ENCODE results near the gene CCDC85B.

CCDC85B gene

DNA sequence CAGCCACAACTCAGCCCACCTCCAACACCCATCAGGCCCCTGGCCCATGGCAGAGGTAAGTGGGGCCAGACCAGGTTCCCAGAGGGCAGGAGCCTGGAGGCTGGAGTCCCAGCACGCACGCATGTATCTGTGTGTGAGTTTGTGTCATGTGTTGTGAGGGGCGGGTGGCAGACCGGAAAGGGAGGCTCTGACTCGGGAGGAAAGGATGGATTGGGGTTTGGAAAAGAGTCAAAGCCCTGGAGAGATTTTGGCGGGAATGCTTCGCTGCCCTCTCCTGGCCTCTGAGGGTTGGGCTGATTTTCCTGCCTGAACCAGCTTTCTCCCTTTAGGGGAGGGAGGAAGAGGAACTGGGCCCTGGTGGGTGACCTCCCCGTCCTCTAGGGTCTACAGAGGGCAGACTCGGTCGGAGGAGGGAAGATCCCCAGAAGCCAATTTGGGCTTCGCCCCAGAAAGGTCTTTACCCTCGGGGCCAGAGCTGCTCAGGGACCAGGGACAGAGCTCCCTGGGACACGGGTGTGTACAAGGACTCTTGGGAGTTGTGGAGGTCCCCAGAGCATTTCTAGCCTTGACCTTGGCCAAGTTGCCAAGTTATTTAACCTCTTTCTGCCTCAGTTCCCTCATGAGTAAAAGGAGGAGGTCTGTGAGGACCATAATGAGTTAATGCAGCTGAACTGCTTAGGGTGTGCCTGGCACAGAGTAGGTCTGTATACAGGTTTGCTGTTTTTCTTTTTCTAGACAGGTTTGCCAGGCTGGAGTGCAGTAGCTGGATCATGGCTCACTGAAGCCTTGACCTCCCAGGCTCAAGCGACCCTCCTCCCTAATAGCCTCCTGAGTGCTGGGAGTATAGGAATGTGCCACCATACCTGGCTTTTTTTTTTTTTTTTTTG, 21.5 kb downstream of the CCDC85B start:
- no peak for DNase-seq (ENCODE audit: low read depth in 2 of 2)

DNA sequence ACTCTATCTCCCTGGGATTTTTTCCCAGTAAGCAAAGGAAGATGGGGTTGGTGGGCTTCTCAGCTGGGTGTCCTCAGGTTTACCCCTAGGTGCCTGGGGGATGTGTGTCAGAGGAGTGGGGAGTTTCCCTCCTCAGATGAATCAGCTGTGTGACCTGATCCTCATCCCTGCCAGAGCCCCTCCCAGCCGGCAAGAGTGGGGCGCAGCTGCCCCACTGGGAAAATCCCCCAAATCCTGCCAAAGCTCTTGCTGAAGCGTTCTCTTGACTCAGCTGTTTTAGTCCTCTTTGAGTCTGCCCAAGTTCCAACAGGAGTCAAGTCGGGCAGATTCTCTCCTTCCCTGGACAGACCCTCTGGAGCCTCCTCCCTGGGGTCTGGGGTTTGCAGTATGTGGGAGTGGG, 22.4 kb downstream of the CCDC85B start:
- no peak for DNase-seq (ENCODE audit: low read depth in 2 of 2)

DNA sequence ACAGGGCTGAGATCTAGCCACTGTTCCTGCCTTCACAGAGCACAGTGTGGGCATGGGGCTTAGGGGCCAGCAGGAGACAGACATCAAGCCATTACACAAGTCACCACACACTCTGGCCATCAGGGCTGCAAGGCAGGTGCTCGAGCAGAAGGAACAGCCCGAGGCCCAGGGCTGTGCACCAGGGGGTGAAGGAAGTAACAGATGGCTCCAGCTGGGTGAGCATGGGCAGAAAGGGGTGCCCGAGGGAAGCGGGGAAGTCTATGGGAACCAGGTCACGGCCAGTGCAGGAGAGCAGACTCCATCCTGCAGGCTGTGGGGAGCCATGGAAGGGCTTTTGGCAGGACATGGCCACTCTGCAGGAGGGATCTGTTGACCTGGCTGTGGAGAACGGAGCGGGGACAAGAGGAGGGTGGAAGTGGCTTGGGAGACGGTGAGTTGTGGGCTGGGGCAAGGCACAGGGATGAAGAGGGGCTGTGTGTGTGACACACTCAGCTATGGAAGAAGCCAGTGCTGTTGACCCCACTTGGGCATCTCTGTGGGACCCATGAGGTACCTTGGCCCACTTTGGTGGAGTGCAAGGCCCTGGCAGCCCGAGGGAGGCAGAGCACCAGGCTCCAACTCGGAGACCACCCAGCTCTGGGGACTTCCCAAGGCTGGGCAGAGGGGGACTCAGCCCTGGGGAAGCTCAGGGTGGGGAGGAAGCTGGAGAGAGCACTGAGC, 24.8 kb downstream of the CCDC85B start:
- DNase-seq (ENCODE audit: low read depth in 2 of 2), result no peak

DNA sequence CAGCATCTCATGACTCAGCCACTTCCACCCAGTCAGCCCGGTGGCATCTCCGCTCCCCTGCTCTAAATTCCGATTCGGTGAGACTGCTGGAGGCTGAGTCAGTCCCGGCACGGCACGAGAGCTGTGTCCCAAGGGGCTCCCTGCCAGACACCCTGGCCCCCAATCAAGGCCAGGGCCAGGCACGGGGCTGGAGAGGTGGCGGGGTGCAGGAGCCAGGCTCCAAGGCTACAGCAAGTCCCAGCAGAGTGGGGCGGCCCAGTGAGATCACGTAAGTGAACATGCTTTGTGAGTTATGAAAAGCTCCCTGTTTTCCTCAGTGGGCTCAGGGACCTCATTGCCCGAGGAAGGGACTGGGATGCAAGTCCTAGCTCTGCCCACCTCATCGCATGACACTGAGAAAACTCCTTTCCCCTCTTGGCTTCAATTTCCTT, 25.4 kb downstream of the CCDC85B start:
- DNase-seq (ENCODE audit: low read depth in 2 of 2), result no peak

DNA sequence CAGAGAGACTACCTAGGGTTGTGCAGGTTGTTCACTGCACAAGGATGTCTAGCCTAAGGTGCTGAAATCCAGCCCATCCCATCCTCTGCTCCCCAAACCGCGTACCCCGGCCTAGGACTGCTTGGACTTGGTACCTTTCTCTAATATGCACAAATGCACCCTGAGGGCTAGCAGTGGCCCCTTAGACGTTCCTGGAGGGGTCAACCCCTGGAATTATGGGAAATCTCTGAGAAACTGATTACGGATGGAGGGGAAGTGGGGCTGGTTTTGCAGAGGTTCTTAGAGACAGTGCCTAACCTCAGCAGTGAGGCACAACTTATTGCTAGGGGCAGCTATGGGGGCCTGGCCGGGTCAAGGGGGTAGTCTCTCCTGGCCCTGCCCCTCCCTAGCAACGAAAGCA, 25.9 kb downstream of the CCDC85B start:
- DNase-seq (ENCODE audit: low read depth in 2 of 2), result no peak

DNA sequence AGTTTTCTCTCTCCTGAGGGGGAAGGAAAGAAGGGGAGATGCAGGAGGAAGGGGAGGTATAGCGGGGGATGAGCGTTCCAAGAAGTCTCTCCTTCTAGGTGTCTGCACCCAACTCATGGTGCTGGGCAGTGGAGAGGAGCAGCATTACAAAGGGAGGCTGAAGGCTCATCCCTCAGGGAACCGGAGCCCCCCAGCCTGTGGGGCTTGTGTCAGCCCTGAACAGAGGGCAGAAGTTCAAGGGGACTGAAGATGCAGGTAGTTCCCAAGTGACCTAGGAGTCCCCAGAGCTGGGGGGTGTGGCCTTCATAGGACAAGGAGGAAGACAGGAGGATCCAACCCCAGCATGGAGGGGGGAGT, 26.6 kb downstream of the CCDC85B start:
- no peak for DNase-seq (ENCODE audit: low read depth in 2 of 2)

DNA sequence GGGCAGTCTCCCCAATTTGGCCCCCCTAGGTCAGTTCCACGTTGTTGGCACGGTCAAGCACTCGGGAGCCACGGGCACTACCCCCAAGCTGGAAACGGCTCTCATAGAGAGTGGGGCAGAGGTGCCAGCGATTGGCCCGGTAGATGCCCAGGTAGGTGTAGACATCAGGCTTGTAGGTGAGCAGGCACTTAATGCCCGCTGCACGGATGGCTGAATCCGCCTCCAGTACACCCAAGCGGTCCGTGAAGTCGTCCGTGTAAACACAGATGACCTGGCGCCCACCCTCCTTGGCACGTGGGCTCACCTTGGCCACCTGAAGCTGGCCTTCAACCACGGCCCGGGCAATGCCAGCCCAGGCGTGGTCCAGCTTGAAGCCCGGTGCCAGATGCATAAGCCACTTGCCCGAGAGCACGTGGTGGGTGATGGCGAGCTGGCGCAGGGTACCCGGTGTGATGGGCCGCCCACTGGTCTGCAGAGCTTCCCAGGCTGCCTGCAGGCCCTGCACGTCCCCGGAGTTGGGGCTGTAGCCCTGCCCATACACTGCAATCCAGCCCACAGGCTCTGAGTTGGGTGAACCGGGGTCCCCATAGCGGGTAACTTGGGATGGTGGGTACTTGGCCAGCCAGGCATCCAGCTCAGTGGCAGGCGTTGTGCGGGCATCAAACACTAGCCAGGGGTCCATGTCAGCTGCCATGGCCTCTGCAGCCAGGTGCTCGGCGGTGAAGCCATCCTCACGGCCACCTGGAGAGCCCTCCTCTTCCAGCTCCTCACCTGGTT, 27.1 kb downstream of the CCDC85B start:
- no peak for DNase-seq (ENCODE audit: low read depth in 2 of 2)

DNA sequence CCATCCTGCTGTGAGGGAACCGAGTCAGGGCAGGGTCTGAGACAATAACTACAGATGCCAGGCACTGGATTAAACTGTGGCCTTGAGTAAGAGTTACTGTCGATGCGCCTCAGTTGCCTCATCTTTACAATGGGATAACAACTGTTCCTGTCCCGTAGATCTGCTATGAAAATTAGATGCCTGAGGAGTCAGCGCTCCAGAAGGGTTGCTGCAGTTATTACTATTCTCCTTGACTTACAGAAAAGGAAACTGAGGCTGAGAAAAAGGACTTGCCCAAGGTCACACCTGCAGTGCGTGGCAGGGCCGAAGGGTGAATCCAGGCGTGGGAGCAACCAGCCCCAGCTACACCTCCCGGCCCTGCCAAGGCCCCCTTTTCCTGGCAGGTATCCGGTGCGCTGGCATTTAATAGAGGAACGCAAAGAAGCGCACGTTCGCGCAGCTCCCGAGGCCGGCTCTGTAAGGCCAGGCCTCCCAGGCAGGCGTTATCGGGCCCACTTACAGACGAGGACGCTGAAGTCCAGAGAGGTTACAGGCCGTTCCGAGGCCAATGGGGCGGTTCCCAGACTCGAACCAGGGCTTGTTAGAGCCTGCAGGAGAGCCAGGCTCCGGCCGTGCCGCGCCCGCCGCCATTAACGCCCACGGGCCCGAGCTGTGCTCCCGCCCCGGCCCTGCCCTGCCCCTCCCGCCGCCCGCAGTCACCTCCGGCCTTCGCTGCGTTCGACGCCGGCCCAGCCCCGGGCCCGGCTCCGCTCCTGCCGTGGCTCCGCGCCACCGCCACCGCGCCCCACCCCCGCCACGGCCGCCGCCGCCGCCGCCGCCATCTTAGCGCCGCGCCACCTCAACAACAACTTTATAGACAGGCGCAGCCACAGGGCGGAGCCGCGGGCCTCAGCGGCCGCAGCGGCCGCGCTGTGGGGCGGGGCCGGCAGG, 28.0 kb downstream of the CCDC85B start, which contains the start of gene C11orf68:
Gene C11orf68, minus strand, starts transcription at position 852 of the 930 bp plus-strand sequence. Its CDS starts 31 bp downstream, at position 821.
- DNase-seq (ENCODE audit: low read depth in 2 of 2), result no peak

DNA sequence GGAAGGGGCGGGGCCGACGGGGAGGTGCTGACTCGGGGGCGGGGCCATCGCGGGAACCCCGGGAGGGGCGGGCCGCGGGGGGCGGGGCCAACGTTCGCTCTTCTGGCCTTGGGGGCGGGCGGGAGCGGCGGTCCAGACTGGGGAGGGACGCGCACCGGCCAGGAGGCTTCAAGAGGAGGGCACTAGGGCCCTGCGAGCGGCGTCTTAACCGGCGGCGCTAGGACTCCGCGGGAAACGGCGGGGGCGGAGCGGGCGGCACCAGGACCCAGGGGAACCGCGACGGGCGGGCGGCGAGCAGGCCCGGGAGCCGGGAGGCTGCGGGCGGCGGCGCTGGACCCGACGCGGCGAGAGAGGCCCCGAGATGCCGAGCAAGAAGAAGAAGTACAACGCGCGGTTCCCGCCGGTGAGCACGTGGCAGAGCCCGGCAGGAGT, 28.7 kb downstream of the CCDC85B start, which contains the start of gene DRAP1:
Gene DRAP1, plus strand, starts transcription at position 286 of the 432 bp plus-strand sequence. Its CDS starts 76 bp downstream, at position 362.
- peak; percentile 97 to 99 for DNase-seq (ENCODE audit: low read depth in 2 of 2)

DNA sequence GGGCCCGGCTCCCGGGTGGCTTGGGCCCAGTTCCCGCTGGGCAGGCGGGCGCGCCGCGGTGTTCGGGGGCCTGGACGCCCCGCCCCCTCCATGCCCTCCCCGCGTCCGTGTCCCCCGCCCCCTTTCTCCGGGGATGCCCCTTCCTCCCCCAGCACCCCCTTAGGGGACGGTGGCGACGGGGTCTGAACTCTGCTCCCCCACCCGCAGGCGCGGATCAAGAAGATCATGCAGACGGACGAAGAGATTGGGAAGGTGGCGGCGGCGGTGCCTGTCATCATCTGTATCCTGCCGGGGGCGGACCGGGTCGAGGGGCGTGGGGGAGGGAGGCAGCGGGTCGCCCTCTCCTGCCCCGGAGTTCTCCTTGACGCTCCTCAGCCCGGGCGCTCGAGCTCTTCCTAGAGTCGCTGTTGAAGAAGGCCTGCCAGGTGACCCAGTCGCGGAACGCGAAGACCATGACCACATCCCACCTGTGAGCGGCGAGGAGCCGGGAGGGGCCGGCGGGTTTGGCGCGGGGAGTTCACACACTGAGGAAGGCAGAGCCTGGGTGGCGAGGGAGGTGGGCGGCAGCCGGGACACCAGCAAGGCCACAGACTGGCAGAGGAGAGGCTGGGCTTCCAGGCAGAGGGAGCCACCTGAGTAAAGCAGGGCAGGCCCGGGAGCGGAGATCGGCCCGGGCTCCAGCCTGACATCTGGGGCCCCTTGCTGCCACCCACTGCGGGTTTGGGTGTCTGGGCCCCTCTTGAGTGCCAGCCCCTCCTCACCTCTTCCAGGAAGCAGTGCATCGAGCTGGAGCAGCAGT, 29.3 kb downstream of the CCDC85B start:
- no peak for DNase-seq (ENCODE audit: low read depth in 2 of 2)

DNA sequence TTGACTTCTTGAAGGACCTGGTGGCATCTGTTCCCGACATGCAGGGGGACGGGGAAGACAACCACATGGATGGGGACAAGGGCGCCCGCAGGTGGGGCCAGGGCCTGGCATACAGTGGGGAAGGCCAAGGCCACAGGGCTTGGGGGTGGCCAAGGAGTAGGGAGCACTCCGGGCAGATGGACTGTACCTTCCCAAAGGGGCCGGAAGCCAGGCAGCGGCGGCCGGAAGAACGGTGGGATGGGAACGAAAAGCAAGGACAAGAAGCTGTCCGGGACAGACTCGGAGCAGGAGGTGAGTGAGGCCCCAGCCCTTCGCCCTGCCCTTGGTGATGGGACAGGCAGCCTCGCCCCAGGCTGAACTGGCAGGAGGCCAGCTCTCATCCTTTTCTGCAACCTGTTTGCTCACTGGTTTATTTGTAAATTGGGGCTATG, 29.9 kb downstream of the CCDC85B start:
- DNase-seq (ENCODE audit: low read depth in 2 of 2), result no peak

DNA sequence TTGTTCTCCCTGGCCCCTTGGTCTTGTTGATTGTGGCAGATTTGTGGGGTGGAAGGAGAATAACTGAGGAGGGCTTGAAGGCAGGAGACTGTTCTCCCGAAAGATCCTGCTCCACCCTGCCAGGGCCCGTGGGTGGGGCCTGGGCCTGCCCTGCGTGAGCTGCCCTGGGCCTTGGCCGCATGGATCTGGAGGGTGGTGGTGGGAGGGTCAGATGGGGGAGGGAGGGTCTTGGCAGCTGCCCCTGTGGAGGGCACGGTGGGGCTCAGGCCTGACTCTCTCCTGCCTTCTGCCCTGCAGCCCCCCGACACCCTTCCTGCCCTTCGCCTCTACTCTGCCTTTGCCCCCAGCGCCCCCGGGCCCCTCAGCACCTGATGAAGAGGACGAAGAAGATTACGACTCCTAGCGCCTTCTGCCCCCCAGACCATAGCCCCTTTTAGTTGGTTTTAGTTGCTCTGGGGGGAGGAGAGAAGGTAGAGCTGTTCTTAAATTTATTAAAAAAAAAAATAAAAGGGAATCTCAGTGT, 30.6 kb downstream of the CCDC85B start:
- DNase-seq (ENCODE audit: low read depth in 2 of 2), result no peak

DNA sequence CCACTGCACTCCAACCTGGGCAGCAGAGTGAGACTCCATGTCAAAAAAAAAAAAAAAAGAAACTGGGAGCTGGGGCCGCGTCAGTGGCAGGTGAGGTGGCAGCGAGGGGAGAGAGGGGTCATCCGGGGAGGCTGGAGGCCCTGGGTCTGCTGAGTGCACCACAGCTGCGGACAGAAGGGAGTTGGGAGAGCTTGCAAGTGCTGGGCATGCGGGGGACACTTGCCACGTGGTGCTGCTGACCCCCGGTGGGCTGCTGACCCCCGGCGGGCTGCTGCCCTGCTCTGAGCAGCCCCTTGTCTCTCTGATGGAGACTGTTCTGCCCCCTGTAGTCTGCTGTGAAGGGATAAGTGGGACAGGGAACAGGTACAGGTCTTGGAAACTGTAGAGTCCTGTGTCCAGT, 31.4 kb downstream of the CCDC85B start:
- DNase-seq (ENCODE audit: low read depth in 2 of 2), result no peak

DNA sequence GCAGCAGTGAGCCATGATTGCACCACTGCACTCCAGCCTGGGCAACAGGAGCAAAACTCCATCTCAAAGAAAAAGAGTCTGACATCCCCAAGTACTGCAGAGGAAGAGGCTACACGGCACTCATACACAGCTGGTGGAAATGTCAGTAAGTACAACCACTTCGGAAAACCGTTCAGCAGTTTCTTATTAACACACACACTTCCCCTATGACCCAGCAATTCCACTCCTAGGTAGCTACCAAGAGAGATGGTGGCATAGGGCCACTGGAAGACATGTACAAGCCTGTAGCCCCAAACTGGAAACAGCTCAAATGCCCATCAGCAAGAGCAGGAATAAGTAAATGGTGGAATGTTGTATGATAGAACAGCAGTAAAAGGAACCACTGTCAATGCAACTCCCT, 32.1 kb downstream of the CCDC85B start:
- no peak for DNase-seq (ENCODE audit: low read depth in 2 of 2)

DNA sequence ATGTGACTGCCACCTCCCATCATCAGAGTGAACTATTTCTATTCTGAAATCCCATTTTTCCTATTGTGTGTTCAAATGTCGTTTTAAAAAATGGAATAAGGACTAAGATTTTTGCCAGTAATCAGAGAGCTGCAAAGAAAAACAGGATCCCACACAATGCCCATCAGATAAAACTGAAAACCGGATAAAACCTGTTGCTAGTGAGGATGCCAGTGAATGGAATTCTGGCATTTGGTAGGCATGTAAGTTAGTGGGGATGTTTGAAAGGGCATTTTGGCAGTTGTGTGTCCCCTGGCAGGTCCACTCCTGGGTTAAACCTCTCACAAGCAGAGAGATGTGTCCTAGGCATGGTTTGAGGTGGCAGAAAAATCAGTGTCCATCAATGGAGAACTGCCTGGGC, 34.9 kb downstream of the CCDC85B start:
- DNase-seq (ENCODE audit: low read depth in 2 of 2), result no peak

DNA sequence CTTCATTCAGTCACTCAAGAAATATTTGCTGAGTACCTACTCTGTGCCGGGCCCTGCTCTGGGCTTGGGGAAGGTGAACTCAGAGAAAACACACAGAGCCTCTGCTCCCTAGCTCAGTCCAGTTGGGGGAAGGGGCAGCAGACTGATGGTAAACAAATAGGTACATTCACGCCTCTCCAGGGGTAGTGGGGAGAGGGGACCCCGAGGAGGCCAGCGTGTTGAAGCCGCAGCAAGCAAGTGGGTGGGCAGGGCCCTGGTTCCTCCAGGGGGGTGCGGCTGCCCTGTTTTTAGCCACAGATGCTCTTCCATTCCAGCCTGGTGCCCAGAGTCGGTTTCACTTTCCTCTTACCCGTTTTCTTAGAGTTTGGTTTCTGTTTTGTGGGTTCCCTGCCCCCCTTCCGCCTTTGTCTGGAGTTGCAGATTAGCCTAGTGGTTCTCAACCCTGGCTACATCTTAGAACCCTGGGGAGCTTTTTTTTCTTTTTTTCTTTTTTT, 37.5 kb downstream of the CCDC85B start:
- peak; percentile 39 to 66 for DNase-seq (ENCODE audit: low read depth in 2 of 2)

DNA sequence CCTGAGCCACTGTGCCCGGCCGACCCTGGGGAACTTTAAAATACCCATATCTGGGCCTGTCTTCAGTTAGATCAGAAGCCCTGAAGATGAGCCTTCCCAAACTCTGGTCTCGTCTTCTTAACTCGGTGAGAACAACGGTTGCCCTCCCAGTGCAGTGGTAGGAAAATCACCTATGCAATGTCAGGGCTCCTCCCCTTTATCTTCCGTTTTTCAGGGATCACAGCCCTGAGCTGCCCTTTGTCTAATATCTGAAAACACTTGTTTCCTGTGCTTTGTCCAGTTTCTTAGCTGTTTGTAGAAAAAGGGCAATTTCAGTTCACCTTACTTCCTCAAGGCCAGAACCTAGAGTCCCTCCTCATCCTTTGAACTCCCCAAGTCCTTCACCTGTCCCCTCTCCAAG, 38.2 kb downstream of the CCDC85B start:
- DNase-seq (ENCODE audit: low read depth in 2 of 2), result no peak

DNA sequence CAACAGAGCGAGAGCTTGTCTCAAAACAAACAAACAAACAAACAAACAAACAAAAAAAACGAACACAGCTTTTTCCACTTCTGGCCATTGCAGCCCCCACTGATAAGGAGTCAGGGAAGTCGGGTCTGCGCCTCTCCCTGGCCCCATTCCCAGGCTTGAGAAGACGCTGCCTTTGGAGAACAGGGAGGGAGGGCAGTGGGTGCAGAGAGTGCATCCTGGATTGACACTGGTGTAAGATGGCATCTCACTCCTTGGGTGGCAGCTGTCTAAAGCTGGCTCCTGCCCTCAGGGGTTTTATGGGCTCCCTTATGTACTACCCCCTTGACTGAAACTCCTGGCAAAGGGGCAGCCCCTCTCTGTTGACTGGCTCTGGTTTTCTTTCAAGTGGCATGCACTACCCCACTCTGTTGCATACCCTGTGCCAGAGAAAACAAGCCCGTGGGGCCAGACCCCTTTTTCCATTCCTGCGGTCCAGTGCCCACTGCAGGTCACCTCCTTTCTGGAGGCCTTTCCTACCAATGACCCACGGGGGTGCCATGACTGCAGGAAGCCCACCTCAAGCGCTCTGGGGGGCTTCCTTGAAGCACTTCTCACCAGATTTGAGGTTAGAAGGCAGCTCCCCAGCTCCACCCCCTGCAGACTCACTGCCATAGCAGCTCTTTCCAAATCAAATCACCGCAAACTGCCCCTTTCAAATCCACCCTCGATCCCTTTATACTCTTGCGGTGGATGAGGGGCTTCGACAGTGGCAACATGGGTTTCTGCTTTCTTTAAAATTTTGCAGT, 41.5 kb downstream of the CCDC85B start:
- DNase-seq (ENCODE audit: low read depth in 2 of 2), result no peak

DNA sequence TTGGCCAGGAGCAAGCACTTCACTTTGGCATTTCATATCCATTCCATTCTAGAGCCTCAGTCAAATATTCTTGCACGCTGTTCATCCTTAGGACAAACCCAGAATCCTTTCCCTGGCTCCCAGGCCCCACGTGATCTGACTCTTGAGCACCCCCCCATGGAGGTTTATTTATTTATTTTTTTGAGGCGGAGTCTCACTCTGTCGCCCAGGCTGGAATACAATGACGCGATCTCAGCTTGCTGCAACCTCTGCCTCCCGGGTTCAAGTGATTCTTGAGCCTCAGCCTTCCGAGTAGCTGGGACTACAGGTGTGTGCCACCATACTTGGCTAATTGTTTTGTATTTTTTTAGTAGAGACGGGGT, 42.1 kb downstream of the CCDC85B start:
- DNase-seq (ENCODE audit: low read depth in 2 of 2), result no peak

Data from stimulated activated CD8-positive, alpha-beta memory T cell treated with anti-CD3 and anti-CD28 coated beads, Interleukin-15, amount 100 ng/mL, for 4 hours (primary cell).